ENCODE results near the gene LRRTM3. TPM values are rescaled to one million over a fixed set of nuclear protein-coding genes. Genes with fewer than 3 reads are reported as not detected.

Gene LRRTM3
- polyA plus RNA-seq, 1 experiment: not detected

GRCh38 chr10:66926841-66927240 lies 1.0 kb downstream of the LRRTM3 start:
- Histone ChIP-seq H3K27me3 (ENCODE audit: control insufficient read depth, insufficient read depth, low read length) (peaks cover 8% of the 10 kb centered on the region; the same call in 1 of the 2 replicates), H3K36me3 (ENCODE audit: control insufficient read depth, insufficient read depth, low read length) (no peaks in the 10 kb centered on the region), H3K4me3 (ENCODE audit: low read depth, low read length) (no peak overlapping the region)
- no peak for TF ChIP-seq CTCF (IDR thresholded peaks at IDR 0.05; ENCODE audit: insufficient read depth, low read depth, low read length)
- ChIA-PET POLR2A (no interaction called here), CTCF (interaction anchor here (1.4 kb wide), 1 partner anchor 14 kb away, joined by 6 read pairs; no protein-coding TSS in a partner anchor)
- DNase-seq (ENCODE audit: low read depth): no peak

GRCh38 chr10:66927251-66927935 lies 1.6 kb downstream of the LRRTM3 start:
- Histone ChIP-seq H3K4me3 (ENCODE audit: low read depth, low read length) (no peak overlapping the region), H3K36me3 (ENCODE audit: control insufficient read depth, insufficient read depth, low read length) (no peaks in the 10 kb centered on the region), H3K27me3 (ENCODE audit: control insufficient read depth, insufficient read depth, low read length) (peaks cover 8% of the 10 kb centered on the region; the same call in 1 of the 2 replicates)
- no peak for TF ChIP-seq CTCF (IDR thresholded peaks at IDR 0.05; ENCODE audit: insufficient read depth, low read depth, low read length)
- ChIA-PET CTCF (interaction anchor here (1.4 kb wide), 1 partner anchor 13 kb away, joined by 6 read pairs; no protein-coding TSS in a partner anchor), POLR2A (no interaction called here)
- DNase-seq (ENCODE audit: low read depth): no peak

GRCh38 chr10:66927971-66928770 lies 2.3 kb downstream of the LRRTM3 start:
- POLR2A ChIA-PET: no interaction called here
- DNase-seq (ENCODE audit: low read depth): no peak
- Histone ChIP-seq H3K27me3 (ENCODE audit: control insufficient read depth, insufficient read depth, low read length) (peaks cover 8% of the 10 kb centered on the region; the same call in 1 of the 2 replicates), H3K36me3 (ENCODE audit: control insufficient read depth, insufficient read depth, low read length) (no peaks in the 10 kb centered on the region), H3K4me3 (ENCODE audit: low read depth, low read length) (no peak overlapping the region)
- TF ChIP-seq CTCF (IDR thresholded peaks at IDR 0.05; ENCODE audit: insufficient read depth, low read depth, low read length): no peak
- CTCF ChIA-PET: interaction anchor here (1.4 kb wide), 1 partner anchor 12 kb away, joined by 6 read pairs; no protein-coding TSS in a partner anchor

- no peak for DNase-seq (ENCODE audit: low read depth)
- H3K4me3 ChIP-seq (ENCODE audit: low read depth, low read length): no peak overlapping the region
- CTCF ChIA-PET: no interaction called here
- H3K27me3 ChIP-seq (ENCODE audit: control insufficient read depth, insufficient read depth, low read length): peaks cover 8% of the 10 kb centered on the region; the same call in 1 of the 2 replicates
- POLR2A ChIA-PET: no interaction called here
- H3K36me3 ChIP-seq (ENCODE audit: control insufficient read depth, insufficient read depth, low read length): no peaks in the 10 kb centered on the region
- TF ChIP-seq CTCF (IDR thresholded peaks at IDR 0.05; ENCODE audit: insufficient read depth, low read depth, low read length): no peak
These were observed 2.9 kb downstream of the LRRTM3 start for GRCh38 chr10:66928776-66929175.

- Histone ChIP-seq H3K27me3 (ENCODE audit: control insufficient read depth, insufficient read depth, low read length) (peaks cover 8% of the 10 kb centered on the region; the same call in 1 of the 2 replicates), H3K4me3 (ENCODE audit: low read depth, low read length) (no peak overlapping the region), H3K36me3 (ENCODE audit: control insufficient read depth, insufficient read depth, low read length) (no peaks in the 10 kb centered on the region)
- no peak for DNase-seq (ENCODE audit: low read depth)
- TF ChIP-seq CTCF (IDR thresholded peaks at IDR 0.05; ENCODE audit: insufficient read depth, low read depth, low read length): no peak
- POLR2A ChIA-PET: no interaction called here
- CTCF ChIA-PET: interaction anchor here (0.6 kb wide), 1 partner anchor 343 kb away, joined by 3 read pairs; no protein-coding TSS in a partner anchor
These were observed 3.5 kb downstream of the LRRTM3 start for GRCh38 chr10:66929375-66929774.

Data from BJ (cell line).